Esophagus muscularis mucosa (tissue), 3 donors: ENCODE results near the gene TUB.

Experiments used
- CTCF ChIP-seq, 3 experiments: fragments of 200-600 bp in 2 of 3; fragments of 450-650 bp in 1 of 3; sonication (generic) in 2 of 3; IDR thresholded peaks; one replicate each; pipeline ENCODE4 v1.5.1; 2017 to 2019; ENCODE audit warnings: antibody characterized with exemption in 3 of 3, mild to moderate bottlenecking in 2 of 3, moderate library complexity in 1 of 3
- POLR2A ChIP-seq: fragments of 450-650 bp; IDR thresholded peaks from one replicate; pipeline ENCODE4 v1.6.1; 2017; ENCODE audit warnings: antibody characterized with exemption, moderate library complexity, mild to moderate bottlenecking, low read depth

GRCh38 chr11:8066911-8067455 is 14.0 kb upstream of the TUB start:
- no peak for TF ChIP-seq POLR2A
- TF ChIP-seq CTCF (IDR thresholded peaks at IDR 0.05), result no peak
